ENCODE measurements around the gene ZNF605.

- TF ChIP-seq CTCF (IDR thresholded peaks at IDR 0.05): no peak
- no peak for TF ChIP-seq POLR2A (IDR thresholded peaks at IDR 0.05)
These were observed 67.3 kb downstream of the ZNF605 start for GRCh38 chr12:132888852-132889251.

Data from prostate gland (tissue), 2 donors.